ENCODE data around the gene IFT88.

DNA sequence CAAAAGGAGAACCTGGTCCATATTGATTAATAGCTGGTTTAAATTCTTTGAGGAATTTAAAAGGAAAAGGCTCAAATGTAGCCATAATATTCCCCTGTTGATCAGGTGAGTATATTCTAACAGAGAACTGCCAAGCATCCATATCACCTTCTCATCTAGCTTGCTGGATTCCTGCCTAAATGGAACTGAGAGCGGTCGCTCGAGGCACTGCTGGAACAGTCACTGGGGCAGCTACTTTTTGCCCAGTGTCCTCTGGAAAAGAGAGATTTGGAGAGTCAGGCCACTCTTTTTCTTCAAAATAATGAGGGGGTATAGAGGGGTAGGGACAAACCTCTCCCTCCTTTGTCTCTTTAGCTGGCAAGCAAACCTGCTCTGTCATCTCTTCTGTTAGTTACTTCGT, 117.1 kb downstream of the IFT88 start:
- TF ChIP-seq CTCF (conservative IDR thresholded peaks at IDR 0.05; ENCODE audit: low read depth, low read length) (no peak), EZH2 (IDR thresholded peaks at IDR 0.05; ENCODE audit: borderline replicate concordance, low read depth, low read length, poor library complexity, severe bottlenecking) (no peak)
